GM06990 (cell line): ENCODE data around the gene CNTRL.
A peak's percentile ranks its signal among the peaks of the same experiment; 100 is the strongest.
"Not testable (repeated sequence)": the region's sequence is repeated elsewhere in the genome, so short reads cannot be mapped to it uniquely, and the experiment has no call there.

ENCODE experiments used
- DNase-seq: peaks from one replicate; pipeline ENCODE4 v3.0.0-alpha.2; 2011; ENCODE audit not compliant: insufficient read length; ENCODE audit errors: extremely low read depth
- H3K27me3 ChIP-seq: replicated peaks from 2 replicates; pipeline ENCODE4 v1.6.0; 2011; ENCODE audit warnings: low read length; ENCODE audit not compliant: control insufficient read depth, insufficient read depth
- H3K36me3 ChIP-seq: 2 replicates; pipeline ENCODE4 v1.5.1; 2011; ENCODE audit warnings: low read length; ENCODE audit not compliant: control insufficient read depth, insufficient read depth
- H3K4me3 ChIP-seq: replicated peaks from 2 replicates; pipeline ENCODE4 v1.5.1; 2011; ENCODE audit warnings: low read depth, mild to moderate bottlenecking, control low read depth, low read length
- CTCF ChIP-seq: IDR thresholded peaks from 2 replicates; pipeline ENCODE4 v1.5.1; 2011; ENCODE audit warnings: low read length, control low read depth, mild to moderate bottlenecking, inconsistent platforms; ENCODE audit not compliant: insufficient read depth, poor library complexity, severe bottlenecking

CNTRL gene

GRCh38 chr9:121121582-121122087 is 46.9 kb downstream of the CNTRL start:
- peak; percentile 90 for DNase-seq
- H3K36me3 ChIP-seq: peaks cover 5% of the 10 kb centered on the region
- peak overlapping the region; percentile 50 for H3K4me3 ChIP-seq
- no peak for TF ChIP-seq CTCF
- no peaks in the 10 kb centered on the region for H3K27me3 ChIP-seq

- TF ChIP-seq CTCF: no peak
- Histone ChIP-seq H3K36me3 (peaks cover 7% of the 10 kb centered on the region), H3K27me3 (no peaks in the 10 kb centered on the region), H3K4me3 (peak overlapping the region; percentile 50)
- peak; percentile 22 for DNase-seq
Measured at GRCh38 chr9:121122246-121123032, 47.7 kb downstream of the CNTRL start.

- peaks cover 7% of the 10 kb centered on the region for H3K36me3 ChIP-seq
- H3K4me3 ChIP-seq: no peak overlapping the region
- H3K27me3 ChIP-seq: no peaks in the 10 kb centered on the region
- TF ChIP-seq CTCF: no peak
- no peak for DNase-seq
Measured at GRCh38 chr9:121123816-121124535, 49.2 kb downstream of the CNTRL start.

- Histone ChIP-seq H3K36me3 (peaks cover 7% of the 10 kb centered on the region), H3K27me3 (no peaks in the 10 kb centered on the region), H3K4me3 (no peak overlapping the region)
- no peak for TF ChIP-seq CTCF
- DNase-seq: no peak
Measured at GRCh38 chr9:121125590-121125989, 50.8 kb downstream of the CNTRL start.

GRCh38 chr9:121129384-121129783 is 54.6 kb downstream of the CNTRL start:
- not testable (repeated sequence) for H3K36me3 ChIP-seq, DNase-seq, H3K4me3 ChIP-seq, H3K27me3 ChIP-seq
